HepG2 (cell line): ENCODE measurements around the gene KCNMB2.

Experiments
- NFYB ChIP-seq: sonication (generic); formaldehyde crosslinking; IDR thresholded peaks from 2 replicates; pipeline ENCODE4 v1.4.0; 2020; ENCODE audit warnings: missing genetic modification reagents
- PITX1 ChIP-seq: sonication (generic); formaldehyde crosslinking; IDR thresholded peaks from 2 replicates; pipeline ENCODE4 v1.5.1; 2020; ENCODE audit warnings: mild to moderate bottlenecking, missing genetic modification reagents
- SETDB1 ChIP-seq: sonication (generic); formaldehyde crosslinking; IDR thresholded peaks from 2 replicates; pipeline ENCODE4 v1.5.1; 2020; ENCODE audit warnings: missing genetic modification reagents, mild to moderate bottlenecking, borderline replicate concordance
- TAF1 ChIP-seq: sonication (generic); formaldehyde crosslinking; IDR thresholded peaks from 2 replicates; pipeline ENCODE4 v1.4.0; 2020; ENCODE audit warnings: missing genetic modification reagents

DNA sequence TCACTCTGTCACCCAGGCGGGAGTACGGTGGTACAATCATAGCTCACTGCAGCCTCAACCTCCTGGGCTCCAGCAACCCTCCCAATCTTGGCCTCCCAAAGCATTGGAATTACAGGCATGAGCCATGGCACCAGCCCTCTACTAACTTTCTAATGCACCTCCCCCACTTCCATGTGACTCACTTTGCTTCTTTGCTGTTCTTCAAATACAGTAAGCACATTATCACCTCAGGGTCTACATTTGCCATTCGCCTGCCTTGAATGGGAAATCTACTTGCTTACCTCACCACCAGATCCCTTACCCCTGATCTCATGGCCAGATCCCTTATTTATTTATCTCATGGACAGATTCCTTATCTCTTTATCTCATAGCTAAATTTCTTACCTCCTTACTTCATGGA lies 235.3 kb downstream of the KCNMB2 start:
- TF ChIP-seq TAF1 = no peak
- no peak for TF ChIP-seq SETDB1 (CRISPR knock-in tag)
- no peak for TF ChIP-seq PITX1 (CRISPR knock-in tag)
- no peak for TF ChIP-seq NFYB (CRISPR knock-in tag)
